Stimulated activated CD4-positive, alpha-beta T cell treated with anti-CD3 and anti-CD28 coated beads, Interleukin-4, amount 100 ng/mL, for 48 hours (primary cell): ENCODE results near the gene KRCC1.

Source experiments
- DNase-seq, 2 donors: peaks; one replicate each; pipeline ENCODE4 v3.0.0-alpha.2; 2020; ENCODE audit warnings: low read depth in 2 of 2

KRCC1 gene

DNA sequence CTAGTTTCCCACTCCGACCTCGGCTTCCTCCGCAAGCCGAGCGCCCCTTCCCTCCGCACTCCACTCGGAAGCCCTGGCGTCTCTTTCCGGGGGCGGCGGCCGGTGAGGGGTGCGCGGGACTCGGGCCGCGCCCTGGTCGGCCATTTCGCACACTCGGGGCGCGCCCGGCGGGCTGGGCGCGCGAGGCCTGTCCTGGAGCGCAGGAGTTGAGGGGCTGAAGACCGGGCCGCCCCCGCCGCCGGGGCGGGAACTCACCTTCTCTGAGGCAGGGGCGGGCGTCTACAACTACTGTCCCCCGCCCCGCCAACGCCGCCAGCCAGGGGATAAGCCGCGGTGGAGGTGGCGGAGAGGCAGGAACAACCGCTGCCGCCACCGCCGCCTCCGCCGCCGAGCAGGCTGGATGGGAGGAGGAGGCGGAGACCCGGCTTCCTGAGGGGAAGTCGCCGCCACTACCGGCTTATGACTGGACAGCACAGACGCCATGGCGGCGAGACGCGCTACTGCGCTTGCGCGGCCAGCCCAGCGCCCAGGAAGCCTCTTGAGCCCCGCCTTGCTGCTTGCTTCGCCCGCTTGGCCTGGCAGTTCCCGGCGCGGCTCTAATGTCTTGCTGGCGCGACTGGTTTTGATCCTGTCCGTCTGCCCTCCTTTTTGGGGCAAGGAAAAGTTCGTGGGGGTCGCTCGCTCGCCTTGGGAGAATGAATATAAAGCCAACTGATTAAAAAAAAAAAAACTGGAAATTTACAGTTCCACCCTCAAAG is at the start of gene KRCC1:
Gene KRCC1 (minus strand): TSS at position 413 of the 758 bp plus-strand sequence. CDS start 27,220 bp downstream, outside the sequence.
- peak; percentile 84 to 92 for DNase-seq

DNA sequence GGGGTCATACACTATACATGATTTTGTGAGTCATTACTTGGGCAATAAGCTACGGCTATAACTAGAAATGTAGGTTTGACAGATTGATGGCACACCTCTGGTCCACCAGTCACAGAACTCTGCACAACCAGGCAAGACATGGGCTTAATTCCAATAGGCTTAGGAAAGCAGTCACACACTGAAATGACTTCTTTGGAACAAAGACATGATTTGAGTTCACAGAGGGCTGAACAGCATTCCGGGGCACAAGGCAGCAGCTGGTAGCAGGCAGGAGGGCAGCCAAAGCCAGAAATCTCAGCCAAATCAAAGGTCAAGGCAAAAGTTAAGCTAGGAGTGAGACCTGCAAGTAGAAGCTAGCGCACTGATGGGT is 44.9 kb upstream of the KRCC1 start:
- DNase-seq = no peak

DNA sequence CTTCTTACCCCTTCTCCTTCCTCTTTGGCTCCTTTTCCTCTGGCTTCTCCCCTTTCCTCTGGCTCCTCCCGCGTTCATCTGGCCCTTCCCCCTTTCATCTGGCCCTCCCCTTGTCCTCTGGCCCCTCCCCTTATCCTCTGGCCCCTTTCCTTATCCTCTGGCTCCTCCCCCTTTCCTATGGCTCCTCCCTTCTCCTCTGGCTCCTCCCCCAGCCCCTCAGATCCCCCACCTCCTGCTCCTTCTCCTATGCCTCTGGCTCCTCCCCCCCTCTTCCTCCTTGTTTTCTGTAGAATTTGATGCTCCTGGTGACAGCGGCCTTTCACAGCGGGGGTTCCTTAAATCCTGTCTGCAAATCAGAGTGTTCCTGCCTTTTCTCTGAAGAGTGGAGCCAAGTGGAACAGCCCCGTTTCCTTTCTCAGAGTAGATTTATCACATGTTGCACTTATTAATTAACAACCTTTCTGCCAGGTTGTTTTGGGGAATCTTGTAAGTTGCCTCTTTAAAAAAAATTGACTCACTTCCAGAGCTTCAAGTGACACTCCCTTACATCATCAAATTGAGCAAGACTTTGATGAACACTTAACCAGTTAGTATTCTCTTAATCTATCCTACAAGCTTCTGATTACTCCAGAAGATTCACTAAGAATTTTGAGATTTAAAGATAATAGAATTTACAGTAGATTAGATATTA is 44.4 kb upstream of the KRCC1 start:
- DNase-seq = no peak

DNA sequence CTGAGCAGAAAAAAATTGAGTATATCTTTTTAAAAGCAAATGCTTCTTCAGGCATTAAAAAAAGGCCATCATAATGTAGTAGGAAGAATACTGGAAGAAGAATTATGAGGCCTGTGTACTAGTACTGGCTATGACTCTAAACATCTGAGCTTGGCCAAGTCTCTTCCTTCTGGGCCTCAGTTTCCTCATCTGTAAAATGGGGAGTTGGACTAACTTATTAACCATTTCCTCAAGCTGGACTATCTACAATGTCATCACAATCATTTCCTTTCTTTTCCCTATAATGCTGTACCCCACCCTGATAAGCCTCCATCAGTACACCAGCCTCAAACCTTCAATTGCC is 42.9 kb upstream of the KRCC1 start:
- DNase-seq = no peak

DNA sequence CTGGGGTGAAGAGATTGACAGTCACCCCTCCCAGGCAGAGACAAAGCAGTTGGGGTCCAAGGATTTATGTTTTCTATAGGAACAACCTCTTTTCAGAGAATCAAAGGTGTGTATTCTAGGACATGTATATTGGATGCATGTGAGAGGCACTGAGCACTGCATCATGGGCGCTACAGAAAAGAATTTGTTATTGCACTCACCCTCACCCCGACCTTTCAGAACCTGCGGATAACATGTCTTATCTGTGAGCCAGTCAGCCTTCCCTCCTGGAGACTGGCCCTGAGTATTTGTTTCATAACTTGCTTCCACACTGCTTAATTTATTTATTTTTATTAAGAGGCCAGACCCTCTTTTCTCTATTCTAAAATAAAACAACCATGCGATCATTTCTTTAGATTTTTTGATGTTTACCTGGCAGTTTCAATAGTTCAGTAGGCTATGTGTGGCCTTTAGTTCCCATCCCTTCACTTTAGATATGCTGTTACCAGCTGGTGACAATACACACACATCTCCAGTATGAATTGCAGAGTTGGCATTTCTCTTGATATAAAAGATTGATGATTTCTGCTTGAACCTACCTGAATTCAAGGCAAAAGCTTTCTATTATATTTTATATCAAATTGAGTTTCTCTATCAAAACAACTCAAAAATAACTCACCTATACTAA is 42.4 kb upstream of the KRCC1 start:
- DNase-seq = no peak

DNA sequence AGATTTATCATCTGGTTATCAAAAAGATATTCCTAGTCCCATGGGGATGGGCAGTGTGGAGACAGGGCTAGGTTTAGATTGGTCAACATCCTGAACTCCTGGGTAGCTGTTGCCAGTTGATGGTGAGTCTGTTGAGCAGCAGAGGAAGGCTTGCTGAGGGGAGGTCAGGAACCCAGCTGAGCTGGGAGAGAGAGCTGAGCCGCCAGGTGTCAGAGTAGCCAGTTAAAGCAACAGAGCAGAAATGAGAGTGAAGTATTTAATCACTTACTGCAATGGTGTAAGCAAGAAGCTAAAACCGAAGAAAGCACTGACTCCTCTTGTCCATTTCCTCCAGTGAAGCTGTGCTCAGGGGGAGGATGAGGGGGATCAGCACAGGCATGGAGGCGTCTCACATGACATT is 41.6 kb upstream of the KRCC1 start:
- no peak for DNase-seq

DNA sequence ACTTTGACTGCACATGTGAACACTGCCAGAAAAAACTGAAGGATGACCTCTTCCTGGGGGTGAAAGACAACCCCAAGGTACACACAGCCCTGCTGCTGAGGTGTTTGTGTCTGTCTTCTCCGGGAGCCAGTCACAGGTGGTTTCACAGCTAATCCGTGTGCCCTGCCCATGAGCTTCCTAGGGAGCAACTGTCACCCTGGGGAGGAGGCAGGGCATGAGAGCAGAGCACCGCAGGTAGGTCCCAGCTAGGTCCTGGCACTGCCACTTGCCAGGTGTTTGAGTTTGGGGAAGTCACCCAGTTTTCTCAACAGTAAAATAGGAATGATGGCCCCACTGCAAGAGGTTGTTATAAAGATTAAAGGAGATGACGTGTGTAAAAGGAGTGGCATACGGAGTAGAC is 41.1 kb upstream of the KRCC1 start:
- no peak for DNase-seq

DNA sequence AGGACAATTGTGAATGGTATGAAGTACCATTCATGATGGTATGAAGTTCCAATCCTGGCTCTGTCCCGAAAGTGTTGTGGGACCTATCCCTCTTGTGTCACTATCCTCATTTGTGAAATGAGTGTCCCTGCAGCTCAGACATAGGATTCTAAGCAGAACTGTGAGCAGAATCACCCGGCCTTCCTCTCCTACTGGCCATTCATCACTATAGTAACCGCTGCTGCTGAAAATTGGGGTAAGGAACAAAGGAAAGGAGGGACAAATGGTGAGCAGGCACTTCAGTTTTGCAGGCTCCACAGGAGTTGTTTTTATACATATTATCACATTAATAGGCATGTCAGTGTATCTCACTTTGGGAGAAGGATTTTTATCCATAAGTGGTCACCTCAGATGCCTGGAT is 39.4 kb upstream of the KRCC1 start:
- DNase-seq = no peak

DNA sequence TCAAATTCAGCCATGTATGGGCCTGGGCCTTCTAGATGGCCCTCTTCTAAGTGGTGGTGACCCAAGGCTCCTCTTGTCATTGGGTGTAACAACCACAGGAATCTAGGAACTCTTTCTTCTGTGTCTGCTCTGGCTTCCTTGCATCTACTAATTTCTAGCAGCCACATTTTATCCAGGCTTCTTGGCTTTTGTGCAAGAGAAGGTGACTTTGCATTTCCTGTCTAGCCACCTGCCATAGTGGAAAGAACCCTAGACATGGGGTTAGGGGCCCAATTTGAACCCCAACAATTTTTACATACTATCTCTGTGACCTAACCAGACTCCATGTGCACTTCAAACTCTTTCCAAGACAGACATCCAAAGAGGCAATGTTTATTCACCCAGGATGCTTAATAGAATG is 37.2 kb upstream of the KRCC1 start:
- no peak for DNase-seq

DNA sequence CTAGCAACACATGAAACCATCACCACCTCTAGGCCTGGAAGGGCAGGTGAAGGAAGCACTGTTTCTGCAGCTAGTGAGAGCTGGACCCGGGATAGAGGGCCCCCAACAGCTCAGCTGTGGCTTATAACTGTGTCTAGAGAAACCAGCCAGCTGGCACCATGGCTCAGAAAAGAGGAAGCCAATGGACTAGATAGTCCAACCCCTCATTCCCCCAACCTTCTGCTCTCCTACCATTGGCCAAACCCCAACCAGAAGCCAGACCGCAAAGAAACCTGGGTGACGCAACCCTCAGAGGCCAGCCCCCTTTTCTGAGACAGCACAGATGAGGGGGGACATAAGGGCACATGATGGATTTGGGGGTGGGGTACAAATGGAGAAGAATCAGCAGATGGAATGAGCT is 36.4 kb upstream of the KRCC1 start:
- no peak for DNase-seq

DNA sequence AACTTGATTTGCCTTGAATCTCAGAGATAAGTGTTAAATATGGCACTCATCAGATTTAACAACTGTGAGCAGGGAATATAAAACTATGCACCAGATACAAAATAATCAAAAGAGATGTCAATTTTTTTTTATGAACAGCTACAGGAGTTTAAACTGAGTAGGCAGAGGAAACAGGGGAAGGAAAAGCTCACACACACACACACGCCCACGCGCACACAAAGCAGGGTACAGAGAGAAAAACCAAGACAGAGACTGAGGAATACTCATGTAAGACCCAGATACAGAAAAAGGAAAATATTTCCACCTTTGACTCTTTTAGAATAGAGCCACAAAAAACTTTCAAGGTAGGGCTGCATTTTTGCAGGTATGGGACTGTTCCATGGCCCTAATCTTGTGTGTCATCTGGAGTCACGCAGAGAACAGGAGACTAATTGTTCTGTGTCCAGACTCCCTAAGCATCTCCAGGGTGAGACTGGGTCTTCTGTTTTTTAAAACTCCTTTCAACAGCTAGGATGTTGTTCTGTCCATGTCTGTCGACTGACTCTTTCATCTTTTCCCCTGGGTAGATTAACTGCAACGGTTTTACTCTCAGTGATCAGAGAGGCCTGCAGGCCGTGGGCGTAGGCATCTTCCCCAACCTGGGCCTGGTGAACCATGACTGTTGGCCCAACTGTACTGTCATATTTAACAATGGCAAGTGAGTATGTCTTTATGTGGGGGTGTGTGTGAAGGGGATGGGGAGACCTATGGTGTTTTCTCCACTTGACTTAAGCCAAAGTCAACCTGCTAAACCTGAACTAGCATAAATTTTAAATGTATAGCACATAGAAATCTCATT is 35.1 kb upstream of the KRCC1 start:
- peak; percentile 11 for DNase-seq

DNA sequence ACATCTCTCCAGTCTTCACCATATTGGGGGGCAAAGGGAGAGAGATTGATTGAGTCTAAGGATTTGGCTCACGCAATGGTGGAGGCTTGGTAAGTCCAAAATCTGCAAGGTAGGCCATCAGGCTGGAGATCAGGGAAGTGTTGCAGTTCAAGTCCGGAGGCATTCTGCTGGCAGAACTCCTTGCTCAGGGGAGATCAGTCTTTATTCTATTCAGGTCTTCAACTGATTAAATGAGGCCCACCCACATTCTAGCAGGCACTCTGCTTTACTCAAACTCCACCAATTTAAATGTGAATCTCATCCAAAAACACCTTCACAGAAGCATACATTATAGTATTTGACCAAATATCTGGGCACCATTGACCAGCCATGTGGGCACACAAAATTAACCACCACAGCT is 33.4 kb upstream of the KRCC1 start:
- DNase-seq = no peak

DNA sequence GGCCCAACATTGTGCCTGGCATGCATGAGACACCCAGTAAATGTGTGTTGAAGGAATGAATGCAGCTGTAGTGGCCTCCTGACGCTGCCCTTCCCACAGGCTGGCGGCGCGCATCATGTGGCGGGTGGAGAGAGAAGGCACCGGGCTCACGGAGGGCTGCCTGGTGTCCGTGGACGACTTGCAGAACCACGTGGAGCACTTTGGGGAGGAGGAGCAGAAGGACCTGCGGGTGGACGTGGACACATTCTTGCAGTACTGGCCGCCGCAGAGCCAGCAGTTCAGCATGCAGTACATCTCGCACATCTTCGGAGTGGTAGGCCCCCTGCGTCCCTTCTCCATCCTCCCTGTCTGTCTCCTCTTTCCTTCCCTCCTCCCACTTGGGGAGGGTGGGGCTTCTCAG is 32.2 kb upstream of the KRCC1 start:
- DNase-seq = no peak

DNA sequence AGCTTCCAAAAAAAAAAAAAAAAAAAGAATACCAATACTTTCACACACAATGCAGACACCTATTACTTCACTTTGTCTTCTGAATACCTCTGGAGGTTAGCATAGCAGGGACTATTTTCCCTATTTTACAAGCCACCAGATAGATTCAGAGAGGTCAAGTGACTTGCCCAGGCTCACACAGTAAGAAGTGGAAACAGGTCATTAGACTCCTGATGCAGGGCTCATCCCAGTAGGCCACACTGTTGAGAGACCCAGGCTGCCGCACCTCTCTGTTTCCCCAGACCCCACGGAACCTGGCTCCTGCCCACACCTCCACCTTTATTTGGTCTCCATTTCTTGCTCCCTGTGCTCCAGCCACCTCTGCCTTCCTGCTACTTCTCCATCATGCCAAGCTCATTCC is 31.5 kb upstream of the KRCC1 start:
- no peak for DNase-seq

DNA sequence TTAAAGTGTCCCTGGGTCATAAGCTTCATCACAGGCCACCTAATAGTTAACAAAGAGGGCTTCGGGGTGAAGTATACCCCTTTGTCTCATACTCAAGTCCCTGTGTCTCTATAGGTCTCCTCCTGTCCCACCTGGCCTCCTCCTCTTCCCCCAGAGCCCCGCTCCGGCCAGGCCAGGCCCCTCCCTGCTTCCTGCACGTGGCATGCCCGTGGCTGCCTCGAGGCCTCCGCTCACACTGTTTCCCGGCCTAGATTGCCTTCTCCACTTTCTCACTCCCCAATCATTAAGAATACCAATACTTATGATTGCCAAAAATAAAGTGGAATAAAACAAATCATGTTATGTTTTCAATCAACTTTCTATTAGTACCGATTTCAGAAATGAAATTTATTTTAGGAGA is 30.8 kb upstream of the KRCC1 start:
- DNase-seq = no peak

DNA sequence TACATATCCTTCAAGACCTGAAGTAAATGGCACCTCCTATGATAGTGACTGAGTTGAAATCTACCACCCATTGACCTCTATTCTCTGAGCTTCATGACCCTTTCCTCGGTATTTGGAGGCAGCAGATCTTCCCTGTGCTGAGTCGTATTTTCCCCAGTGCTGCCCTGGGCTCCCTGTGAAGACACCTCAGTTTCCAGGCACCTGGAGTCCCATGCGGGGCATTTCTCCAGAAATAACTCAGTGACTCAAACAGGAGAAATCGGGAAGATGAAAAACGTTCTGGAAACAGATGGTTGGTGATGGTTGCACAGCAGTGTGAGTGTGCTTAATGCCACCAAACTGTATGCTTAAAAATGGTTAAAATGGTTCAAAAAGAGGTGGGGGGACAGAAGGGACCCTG is 30.0 kb upstream of the KRCC1 start:
- no peak for DNase-seq

DNA sequence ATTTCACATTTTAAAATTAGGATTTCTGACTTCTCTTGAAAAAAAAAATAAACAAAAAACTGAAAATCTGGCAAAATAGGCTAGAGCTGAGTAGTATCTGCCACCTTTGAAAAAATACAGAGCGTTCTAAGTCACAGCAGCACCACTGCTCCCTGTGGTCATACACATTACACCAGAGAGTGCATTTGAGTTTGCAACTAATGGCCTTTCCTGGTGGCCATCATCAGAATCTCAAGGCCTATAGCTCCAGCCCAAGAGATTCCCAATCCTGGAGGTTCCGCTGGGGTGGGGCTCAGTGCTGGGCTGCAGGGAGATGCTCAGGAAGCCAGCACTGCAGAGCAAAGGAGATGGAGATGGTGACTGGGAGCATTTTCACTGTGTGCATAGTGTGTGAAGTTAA is 29.5 kb upstream of the KRCC1 start:
- DNase-seq = no peak

DNA sequence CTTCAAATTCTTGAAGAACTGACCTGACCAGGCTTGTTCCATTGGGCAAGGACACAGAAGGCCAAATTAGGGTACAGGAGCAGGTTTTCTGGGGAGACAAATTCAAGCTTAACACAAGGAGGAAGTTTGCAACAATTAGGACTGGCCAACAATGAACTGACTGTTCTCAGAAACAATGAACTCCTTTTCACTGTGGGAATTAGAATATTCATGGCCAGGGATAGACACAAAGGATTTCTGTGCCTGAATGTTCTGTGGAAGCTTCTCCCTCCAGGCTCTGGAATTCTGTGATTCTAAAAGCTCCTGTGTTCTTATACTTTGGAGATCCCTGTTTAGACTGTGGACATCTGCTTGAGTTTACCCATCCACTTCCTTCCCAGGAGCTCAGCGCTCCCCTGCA is 27.2 kb upstream of the KRCC1 start:
- DNase-seq = no peak

DNA sequence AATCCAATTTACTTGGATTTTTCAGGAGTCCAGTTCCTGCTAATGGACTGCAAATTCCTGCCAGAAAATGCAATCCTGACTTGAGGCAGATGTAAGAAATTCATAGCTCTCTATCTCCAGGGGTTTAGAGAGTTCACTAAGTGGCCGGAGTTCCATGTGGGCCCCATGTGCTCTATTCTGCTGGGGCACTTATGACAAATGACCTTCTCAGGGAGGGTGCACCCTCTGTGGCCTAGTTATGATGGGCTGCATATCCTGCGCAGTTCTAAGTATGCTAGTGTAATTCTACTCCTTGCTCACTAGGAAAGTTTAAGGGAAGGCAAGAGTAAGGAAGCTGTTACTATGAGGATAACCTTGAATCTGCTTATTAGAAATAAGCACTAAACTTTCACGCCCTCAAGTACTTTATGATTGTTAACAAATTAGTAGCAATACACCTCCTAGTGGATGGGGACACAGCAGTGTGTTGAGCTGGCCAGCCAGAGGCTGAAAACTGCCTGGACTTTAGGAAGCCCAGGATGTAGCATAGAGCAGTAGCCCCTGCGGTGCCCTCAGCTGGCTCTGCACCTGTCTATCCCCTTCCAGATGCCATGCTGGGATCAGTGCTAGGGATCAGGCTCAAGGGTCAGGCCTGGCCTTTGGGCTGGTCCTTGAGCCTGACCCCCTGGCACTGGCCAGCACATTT is 26.5 kb upstream of the KRCC1 start:
- DNase-seq = no peak

DNA sequence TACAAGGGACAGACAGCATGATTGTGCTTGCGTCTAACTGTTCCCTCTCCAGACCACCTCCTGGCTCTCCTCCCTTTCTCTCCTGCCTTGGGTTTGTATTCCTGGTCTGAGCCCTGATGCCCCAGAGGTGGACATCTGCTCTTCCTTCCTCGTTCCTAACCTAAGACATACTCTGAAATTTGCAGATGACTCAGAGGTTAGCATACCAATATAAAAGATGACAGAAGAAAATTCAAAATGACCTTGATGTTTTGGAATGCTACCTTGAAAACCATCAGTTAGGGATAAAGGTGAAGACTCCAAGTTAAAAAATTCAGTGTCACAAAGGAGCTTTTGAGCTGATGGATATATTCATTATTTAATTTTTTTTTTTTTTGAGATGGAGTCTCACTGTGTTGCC is 25.0 kb upstream of the KRCC1 start:
- no peak for DNase-seq

DNA sequence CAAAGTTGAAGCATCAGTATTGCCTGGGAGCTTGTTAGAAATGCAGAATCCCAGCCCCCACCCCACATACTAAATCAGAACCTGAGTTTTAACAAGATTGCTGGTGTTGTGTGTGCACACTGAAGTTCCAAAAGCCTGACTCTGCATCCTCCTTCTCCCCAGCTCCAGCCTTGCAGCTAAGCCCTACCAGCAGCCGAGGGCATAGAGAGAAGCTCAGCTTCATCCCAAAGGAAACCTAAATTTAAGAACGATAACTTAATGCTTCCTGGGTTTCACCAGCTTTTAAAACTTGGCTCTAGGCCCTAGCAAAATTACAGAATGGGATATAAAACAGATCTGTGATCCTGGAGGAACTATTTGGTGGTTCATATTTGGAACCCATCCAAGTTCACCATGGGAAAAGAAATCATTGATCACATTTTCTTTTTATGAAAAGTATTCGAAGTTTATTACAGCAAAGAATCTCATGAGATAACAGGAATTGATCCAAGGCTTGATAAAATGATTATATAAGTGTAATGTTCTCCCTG is 23.1 kb upstream of the KRCC1 start:
- no peak for DNase-seq

DNA sequence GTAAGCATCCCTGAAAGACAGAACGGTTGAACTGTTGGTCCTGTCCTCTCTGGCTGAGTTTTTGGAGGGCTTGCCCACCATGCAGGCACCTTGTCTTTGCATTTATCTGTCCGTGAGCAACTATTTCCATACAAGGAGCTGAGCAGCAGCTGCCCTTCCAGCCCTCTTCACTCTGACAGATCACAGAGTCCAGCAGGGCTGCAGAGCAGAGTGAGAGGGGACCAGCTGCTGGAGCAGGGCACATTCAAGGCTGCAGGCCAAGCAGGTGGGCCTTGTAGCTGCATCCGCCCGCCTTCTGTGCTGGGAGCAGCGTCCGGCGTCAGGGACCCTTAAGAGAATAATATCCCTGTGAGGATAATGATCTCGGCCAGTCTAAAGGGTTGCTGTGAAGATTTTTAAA is 21.5 kb upstream of the KRCC1 start:
- DNase-seq = no peak
